ENCODE data around the gene DYNC1I1. TPM values are rescaled to one million over a fixed set of nuclear protein-coding genes. Genes with fewer than 3 reads are reported as not detected.

DYNC1I1 gene
- total and polyA plus RNA-seq, 2 of the 4 experiments (the other 2 are of a cell fraction): under 0.01 to 0.15 TPM

GRCh38 chr7:95931460-95932232 is 159.3 kb downstream of the DYNC1I1 start:
- H3K4ac ChIP-seq (ENCODE audit: low read depth, low read length): no peak overlapping the region
- H2BK5ac ChIP-seq (ENCODE audit: low read depth, low read length, poor library complexity, severe bottlenecking): no peak overlapping the region
- no peaks in the 10 kb centered on the region for H3K79me1 ChIP-seq (ENCODE audit: low read depth in 1 of 2, low read length in 2 of 2)
- no peaks in the 10 kb centered on the region for H3K27me3 ChIP-seq (ENCODE audit: control insufficient read depth, insufficient read depth, low read length)
- no peak overlapping the region for H3K27ac ChIP-seq (ENCODE audit: insufficient read depth, low read length)
- POLR2A ChIA-PET (ENCODE audit: unreplicated experiment): no interaction called here
- H2BK15ac ChIP-seq (ENCODE audit: low read depth, low read length): no peak overlapping the region
- H2AFZ ChIP-seq (replicated peaks; ENCODE audit: low read length, poor library complexity): no peak overlapping the region
- in situ Hi-C loops (cut with MboI; ENCODE audit: low sequenced_read_pairs): no loop called here
- no peak overlapping the region for H4K5ac ChIP-seq (ENCODE audit: low read depth, low read length)
- CTCF ChIA-PET: interaction anchor here (0.7 kb wide), 1 partner anchor 1615 kb away, joined by 3 read pairs; no protein-coding TSS in a partner anchor
- no peak overlapping the region for H2BK20ac ChIP-seq (ENCODE audit: low read depth, low read length)
- no peak overlapping the region for H2AK5ac ChIP-seq (ENCODE audit: low read depth, low read length)
- TF ChIP-seq POLR2A (IDR thresholded peaks at IDR 0.05; ENCODE audit: low read depth, low read length): no peak
- no peak for TF ChIP-seq NFE2L2 (IDR thresholded peaks at IDR 0.05; ENCODE audit: low read depth, low read length)
- no peak for TF ChIP-seq FOS (IDR thresholded peaks at IDR 0.05; ENCODE audit: low read depth, low read length)
- no peak for TF ChIP-seq RCOR1 (IDR thresholded peaks at IDR 0.05; ENCODE audit: insufficient replicate concordance, low read length)
- TF ChIP-seq MAZ (IDR thresholded peaks at IDR 0.05; ENCODE audit: borderline replicate concordance, low read depth, low read length): no peak
- no peak for TF ChIP-seq USF2 (IDR thresholded peaks at IDR 0.05; ENCODE audit: low read depth, low read length)
- TF ChIP-seq CEBPB (IDR thresholded peaks at IDR 0.05; ENCODE audit: low read depth, low read length): peak; percentile 36; the same call in 1 of the 2 replicates
- H3K4me1 ChIP-seq (ENCODE audit: control insufficient read depth, insufficient read depth, low read length): no peaks in the 10 kb centered on the region
- H2BK120ac ChIP-seq (ENCODE audit: low read depth, low read length): no peak overlapping the region
- intact Hi-C loops (cut with micrococcal nuclease): no loop called here
- no peak overlapping the region for H3K4me2 ChIP-seq (ENCODE audit: low read depth, low read length)
- no peaks in the 10 kb centered on the region for H3K9me3 ChIP-seq (ENCODE audit: control insufficient read depth, insufficient read depth, low read length)
- ATAC-seq (ENCODE audit: low read depth) (no peak), DNase-seq (no peak)
- H3K14ac ChIP-seq (replicated peaks; ENCODE audit: low read depth, low read length): no peak overlapping the region
- no peak overlapping the region for H4K91ac ChIP-seq (ENCODE audit: insufficient read depth, low read depth, low read length)
- H3K56ac ChIP-seq (ENCODE audit: extremely low read depth, insufficient read depth, low read length): no peak overlapping the region
- no peak overlapping the region for H2AK9ac ChIP-seq (replicated peaks; ENCODE audit: low read depth, low read length, poor library complexity)
- H3K9me1 ChIP-seq (ENCODE audit: insufficient read depth, low read length): no peaks in the 10 kb centered on the region
- H3K9ac ChIP-seq (ENCODE audit: low read depth, low read length): no peak overlapping the region
- no peaks in the 10 kb centered on the region for H3K36me3 ChIP-seq (ENCODE audit: control insufficient read depth, insufficient read depth, low read length)
- no TSS peak for BruUV-seq (replicated peaks)
- no CpG with 5 or more reads among the region's 6 CpGs for WGBS, 2 experiments (ENCODE audit: extremely low coverage in 2 of 2, insufficient read length in 1 of 2)
- no peak overlapping the region for H3K4me3 ChIP-seq (ENCODE audit: insufficient read depth, low read depth, low read length)
- H4K8ac ChIP-seq (ENCODE audit: low read depth in 2 of 2, low read length in 2 of 2): no peak overlapping the region
- H3K18ac ChIP-seq (ENCODE audit: low read depth, low read length): no peak overlapping the region
- dilution Hi-C loops (cut with HindIII; ENCODE audit: low sequenced_read_pairs, unreplicated experiment): no loop called here
- no peaks in the 10 kb centered on the region for H4K20me1 ChIP-seq (ENCODE audit: insufficient read depth, low read length)
- no peak overlapping the region for H3K23ac ChIP-seq (ENCODE audit: low read depth, low read length)
